Measurements from ENCODE around the gene EPC1. TPM values are rescaled to one million over a fixed set of nuclear protein-coding genes. Genes with fewer than 3 reads are reported as not detected.

EPC1 gene
- total and polyA plus RNA-seq, 9 of the 15 experiments (the other 6 are each of a cell fraction or from before 2014, with no cell fraction given): 7.0 to 43.6 (median 16.1) TPM

DNA sequence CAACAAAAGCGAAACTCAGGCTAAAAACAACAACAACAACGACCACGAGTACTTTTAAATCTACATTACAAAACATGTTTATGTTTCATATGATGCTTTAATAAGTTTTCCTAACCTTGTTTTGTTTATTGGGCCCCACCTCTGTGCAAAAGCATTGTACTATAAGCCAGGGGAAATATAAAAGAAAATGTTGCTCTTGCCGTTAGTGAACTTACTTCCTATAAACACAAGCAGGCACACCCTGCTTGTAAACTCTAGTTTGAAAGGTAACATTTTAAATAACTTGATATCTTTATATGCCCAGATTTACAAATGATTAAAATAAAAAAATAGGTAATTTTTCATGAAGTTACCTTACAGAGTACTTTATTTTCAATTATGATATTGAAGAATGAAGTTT, 19.2 kb upstream of the EPC1 start:
- Histone ChIP-seq H3K9me1 (ENCODE audit: control insufficient read depth, insufficient read depth, low read length) (no peaks in the 10 kb centered on the region), H3K27me3 (ENCODE audit: control insufficient read depth in 2 of 2, insufficient read depth in 2 of 2, low read length in 2 of 2) (no peaks in the 10 kb centered on the region), H3K9ac (ENCODE audit: insufficient read depth in 1 of 2, low read depth in 2 of 2, low read length in 2 of 2) (no peak overlapping the region), H3K27ac (ENCODE audit: extremely low read depth, low read depth, low read length) (no peak overlapping the region), H4K20me1 (replicated peaks; ENCODE audit: control insufficient read depth, insufficient read depth, low read length) (no peaks in the 10 kb centered on the region), H3K4me3 (no peak overlapping the region), H3K4me2 (ENCODE audit: insufficient read depth, low read length) (no peak overlapping the region), H2AFZ (ENCODE audit: low read depth, low read length) (no peak overlapping the region), H3K79me2 (ENCODE audit: control insufficient read depth, insufficient read depth, low read length) (peaks cover 20% of the 10 kb centered on the region), H3K4me1 (replicated peaks in 1 of 2; ENCODE audit: control insufficient read depth in 2 of 2, insufficient read depth in 2 of 2, low read length in 2 of 2) (no peaks in the 10 kb centered on the region; a peak in 2 of 5 replicates), H3K36me3 (ENCODE audit: control insufficient read depth, insufficient read depth, low read length) (no peaks in the 10 kb centered on the region), H3K9me3 (replicated peaks; ENCODE audit: control insufficient read depth, insufficient read depth, low read depth, low read length) (no peaks in the 10 kb centered on the region)
- DNase-seq (ENCODE audit: extremely low read depth in 1 of 4, low spot score in 3 of 4): no peak
- TF ChIP-seq, protein P1, sequence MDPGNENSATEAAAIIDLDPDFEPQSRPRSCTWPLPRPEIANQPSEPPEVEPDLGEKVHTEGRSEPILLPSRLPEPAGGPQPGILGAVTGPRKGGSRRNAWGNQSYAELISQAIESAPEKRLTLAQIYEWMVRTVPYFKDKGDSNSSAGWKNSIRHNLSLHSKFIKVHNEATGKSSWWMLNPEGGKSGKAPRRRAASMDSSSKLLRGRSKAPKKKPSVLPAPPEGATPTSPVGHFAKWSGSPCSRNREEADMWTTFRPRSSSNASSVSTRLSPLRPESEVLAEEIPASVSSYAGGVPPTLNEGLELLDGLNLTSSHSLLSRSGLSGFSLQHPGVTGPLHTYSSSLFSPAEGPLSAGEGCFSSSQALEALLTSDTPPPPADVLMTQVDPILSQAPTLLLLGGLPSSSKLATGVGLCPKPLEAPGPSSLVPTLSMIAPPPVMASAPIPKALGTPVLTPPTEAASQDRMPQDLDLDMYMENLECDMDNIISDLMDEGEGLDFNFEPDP (CRISPR knock-in tag; IDR thresholded peaks at IDR 0.05): no peak
- TF ChIP-seq ZNF764 (CRISPR knock-in tag; IDR thresholded peaks at IDR 0.05; ENCODE audit: low read depth) (no peak), TCF3 (CRISPR knock-in tag; IDR thresholded peaks at IDR 0.05) (no peak), MCM2 (IDR thresholded peaks at IDR 0.05; ENCODE audit: low read depth) (no peak), ZNF589 (CRISPR knock-in tag; IDR thresholded peaks at IDR 0.05; ENCODE audit: low read depth) (no peak), RAD51 (IDR thresholded peaks at IDR 0.05; ENCODE audit: borderline replicate concordance, low read depth) (no peak), DACH1 (IDR thresholded peaks at IDR 0.05; ENCODE audit: partially characterized antibody) (no peak), SOX6 (IDR thresholded peaks at IDR 0.05) (no peak), NFIX (CRISPR knock-in tag; IDR thresholded peaks at IDR 0.05; ENCODE audit: low read depth) (no peak)
- TF ChIP-seq, protein P2, sequence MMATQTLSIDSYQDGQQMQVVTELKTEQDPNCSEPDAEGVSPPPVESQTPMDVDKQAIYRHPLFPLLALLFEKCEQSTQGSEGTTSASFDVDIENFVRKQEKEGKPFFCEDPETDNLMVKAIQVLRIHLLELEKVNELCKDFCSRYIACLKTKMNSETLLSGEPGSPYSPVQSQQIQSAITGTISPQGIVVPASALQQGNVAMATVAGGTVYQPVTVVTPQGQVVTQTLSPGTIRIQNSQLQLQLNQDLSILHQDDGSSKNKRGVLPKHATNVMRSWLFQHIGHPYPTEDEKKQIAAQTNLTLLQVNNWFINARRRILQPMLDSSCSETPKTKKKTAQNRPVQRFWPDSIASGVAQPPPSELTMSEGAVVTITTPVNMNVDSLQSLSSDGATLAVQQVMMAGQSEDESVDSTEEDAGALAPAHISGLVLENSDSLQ (IDR thresholded peaks at IDR 0.05): no peak
- TF ChIP-seq, protein P3, sequence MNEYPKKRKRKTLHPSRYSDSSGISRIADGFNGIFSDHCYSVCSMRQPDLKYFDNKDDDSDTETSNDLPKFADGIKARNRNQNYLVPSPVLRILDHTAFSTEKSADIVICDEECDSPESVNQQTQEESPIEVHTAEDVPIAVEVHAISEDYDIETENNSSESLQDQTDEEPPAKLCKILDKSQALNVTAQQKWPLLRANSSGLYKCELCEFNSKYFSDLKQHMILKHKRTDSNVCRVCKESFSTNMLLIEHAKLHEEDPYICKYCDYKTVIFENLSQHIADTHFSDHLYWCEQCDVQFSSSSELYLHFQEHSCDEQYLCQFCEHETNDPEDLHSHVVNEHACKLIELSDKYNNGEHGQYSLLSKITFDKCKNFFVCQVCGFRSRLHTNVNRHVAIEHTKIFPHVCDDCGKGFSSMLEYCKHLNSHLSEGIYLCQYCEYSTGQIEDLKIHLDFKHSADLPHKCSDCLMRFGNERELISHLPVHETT (CRISPR knock-in tag; conservative IDR thresholded peaks at IDR 0.05 in 1 of 2, IDR thresholded peaks at IDR 0.05 in 1 of 2): no peak
- TF ChIP-seq, protein P4, sequence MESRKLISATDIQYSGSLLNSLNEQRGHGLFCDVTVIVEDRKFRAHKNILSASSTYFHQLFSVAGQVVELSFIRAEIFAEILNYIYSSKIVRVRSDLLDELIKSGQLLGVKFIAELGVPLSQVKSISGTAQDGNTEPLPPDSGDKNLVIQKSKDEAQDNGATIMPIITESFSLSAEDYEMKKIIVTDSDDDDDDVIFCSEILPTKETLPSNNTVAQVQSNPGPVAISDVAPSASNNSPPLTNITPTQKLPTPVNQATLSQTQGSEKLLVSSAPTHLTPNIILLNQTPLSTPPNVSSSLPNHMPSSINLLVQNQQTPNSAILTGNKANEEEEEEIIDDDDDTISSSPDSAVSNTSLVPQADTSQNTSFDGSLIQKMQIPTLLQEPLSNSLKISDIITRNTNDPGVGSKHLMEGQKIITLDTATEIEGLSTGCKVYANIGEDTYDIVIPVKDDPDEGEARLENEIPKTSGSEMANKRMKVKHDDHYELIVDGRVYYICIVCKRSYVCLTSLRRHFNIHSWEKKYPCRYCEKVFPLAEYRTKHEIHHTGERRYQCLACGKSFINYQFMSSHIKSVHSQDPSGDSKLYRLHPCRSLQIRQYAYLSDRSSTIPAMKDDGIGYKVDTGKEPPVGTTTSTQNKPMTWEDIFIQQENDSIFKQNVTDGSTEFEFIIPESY (CRISPR knock-in tag; IDR thresholded peaks at IDR 0.05): no peak
- no TSS peak for BruUV-seq (replicated peaks)
- POLR2A ChIA-PET: interaction anchor here (0.6 to 1.4 kb wide), 2 partner anchors 13 to 123 kb away, joined by 3 to 6 read pairs; no protein-coding TSS in a partner anchor
- no peak for FAIRE-seq
- ATAC-seq: no peak
- CTCF ChIA-PET (ENCODE audit: low intra/inter-chr PET ratio): no interaction called here
- 63% methylated on average over 4 of the region's 4 CpGs for WGBS (ENCODE audit: insufficient coverage, low coverage, missing lambda C conversion rate)
- in situ Hi-C loops (cut with MboI) (loop anchor here (10.0 kb wide), 1 partner anchor 111 kb away; no protein-coding TSS in a partner anchor), intact Hi-C loops (cut with micrococcal nuclease) (loop anchor here (2.0 to 5.0 kb wide), 3 partner anchors 19 to 175 kb away; partner anchors contain the start of gene EPC1)

All from K562 (cell line).